NB4 (cell line): ENCODE data around the gene LRP11.

Experiments
- DNase-seq: peaks from one replicate; pipeline ENCODE4 v3.0.0; 2010; ENCODE audit warnings: low read depth
- H3K4me3 ChIP-seq: one replicate; pipeline ENCODE4 v1.5.1; 2011; ENCODE audit warnings: mild to moderate bottlenecking, low read depth, low read length, moderate library complexity
- MYC ChIP-seq: IDR thresholded peaks from 2 replicates; pipeline ENCODE4 v1.6.1; 2011; ENCODE audit warnings: low read depth, low read length
- POLR2A ChIP-seq: IDR thresholded peaks from 2 replicates; pipeline ENCODE4 v1.6.1; 2011; ENCODE audit warnings: mild to moderate bottlenecking; ENCODE audit not compliant: insufficient read length; ENCODE audit errors: extremely low read depth
- TF ChIP-seq, protein P1 (sequence below): IDR thresholded peaks from one replicate; pipeline ENCODE4 v1.5.1; 2012; ENCODE audit warnings: low read depth, low read length
- TF ChIP-seq, protein P2 (sequence below): IDR thresholded peaks from 2 replicates; pipeline ENCODE4 v1.6.1; 2011; ENCODE audit warnings: low read depth, low read length

The LRP11 gene

DNA sequence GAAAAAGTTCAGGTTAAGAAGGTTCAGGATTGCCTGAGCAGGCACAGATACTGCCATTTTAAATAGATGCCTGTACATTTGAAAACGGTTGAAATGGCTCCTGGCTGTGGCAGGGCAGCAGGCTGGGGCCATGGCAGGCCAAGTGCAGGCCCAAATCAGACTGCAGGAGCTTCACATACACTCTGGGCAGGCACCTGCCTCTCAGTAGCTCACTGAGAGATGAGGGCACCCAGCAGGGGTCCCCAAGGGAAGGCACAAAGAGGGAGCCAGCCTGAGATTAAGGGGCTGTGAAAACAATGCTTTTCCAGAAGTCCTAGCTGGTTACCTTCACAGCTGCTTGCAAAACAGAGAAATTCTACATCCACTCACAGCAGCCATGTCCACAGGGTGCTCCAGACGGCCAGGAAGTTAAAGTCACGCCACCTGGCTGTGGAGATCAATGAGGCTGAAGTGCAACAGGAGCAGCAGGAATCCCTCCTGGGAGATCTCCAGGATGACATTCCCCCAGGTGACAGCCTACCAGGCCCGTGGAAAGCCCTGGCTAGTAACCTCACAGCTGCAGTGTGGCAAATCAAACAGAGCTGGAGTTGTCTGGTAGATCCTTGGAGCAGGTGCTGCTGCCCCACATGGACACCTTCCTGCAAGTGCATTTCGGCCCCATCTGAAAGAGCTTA lies 39.9 kb upstream of the LRP11 start:
- DNase-seq = no peak
- no peak overlapping the region for H3K4me3 ChIP-seq
- no peak for TF ChIP-seq MYC
- TF ChIP-seq, protein P1, sequence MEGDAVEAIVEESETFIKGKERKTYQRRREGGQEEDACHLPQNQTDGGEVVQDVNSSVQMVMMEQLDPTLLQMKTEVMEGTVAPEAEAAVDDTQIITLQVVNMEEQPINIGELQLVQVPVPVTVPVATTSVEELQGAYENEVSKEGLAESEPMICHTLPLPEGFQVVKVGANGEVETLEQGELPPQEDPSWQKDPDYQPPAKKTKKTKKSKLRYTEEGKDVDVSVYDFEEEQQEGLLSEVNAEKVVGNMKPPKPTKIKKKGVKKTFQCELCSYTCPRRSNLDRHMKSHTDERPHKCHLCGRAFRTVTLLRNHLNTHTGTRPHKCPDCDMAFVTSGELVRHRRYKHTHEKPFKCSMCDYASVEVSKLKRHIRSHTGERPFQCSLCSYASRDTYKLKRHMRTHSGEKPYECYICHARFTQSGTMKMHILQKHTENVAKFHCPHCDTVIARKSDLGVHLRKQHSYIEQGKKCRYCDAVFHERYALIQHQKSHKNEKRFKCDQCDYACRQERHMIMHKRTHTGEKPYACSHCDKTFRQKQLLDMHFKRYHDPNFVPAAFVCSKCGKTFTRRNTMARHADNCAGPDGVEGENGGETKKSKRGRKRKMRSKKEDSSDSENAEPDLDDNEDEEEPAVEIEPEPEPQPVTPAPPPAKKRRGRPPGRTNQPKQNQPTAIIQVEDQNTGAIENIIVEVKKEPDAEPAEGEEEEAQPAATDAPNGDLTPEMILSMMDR = no peak
- TF ChIP-seq POLR2A = no peak
- TF ChIP-seq, protein P2, sequence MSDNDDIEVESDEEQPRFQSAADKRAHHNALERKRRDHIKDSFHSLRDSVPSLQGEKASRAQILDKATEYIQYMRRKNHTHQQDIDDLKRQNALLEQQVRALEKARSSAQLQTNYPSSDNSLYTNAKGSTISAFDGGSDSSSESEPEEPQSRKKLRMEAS = no peak

DNA sequence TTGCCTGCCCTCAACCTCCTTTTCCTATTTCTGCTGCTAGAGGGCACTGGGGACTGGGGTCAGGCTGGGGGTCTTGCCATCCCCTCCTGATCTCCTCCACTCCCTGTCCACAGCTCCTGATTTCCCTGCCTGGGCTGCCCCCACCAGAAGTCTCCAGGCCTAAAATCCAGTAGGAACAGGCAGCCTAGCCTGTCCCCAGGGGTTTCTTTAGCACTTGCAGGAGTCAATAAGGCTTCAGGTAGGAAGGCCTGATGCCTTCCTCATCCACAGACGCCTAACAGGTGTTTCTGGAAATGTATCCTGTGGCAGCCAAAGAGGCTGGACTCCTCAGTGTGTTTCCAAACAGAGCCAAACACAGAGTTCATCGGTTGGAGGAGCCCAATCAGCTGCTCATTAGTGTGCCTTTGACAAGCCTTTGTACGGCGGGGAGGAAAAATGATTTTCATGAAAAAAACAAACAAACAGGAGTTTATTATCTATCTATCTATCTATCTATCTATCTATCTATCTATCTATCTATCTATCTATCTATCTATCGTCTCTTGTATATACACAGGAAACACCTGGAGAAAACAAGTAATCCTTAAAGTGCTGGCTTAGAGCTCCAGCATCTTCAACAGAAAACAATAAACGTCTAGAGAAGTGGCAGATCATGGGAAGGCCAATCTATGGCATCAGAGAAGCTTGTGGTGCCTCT lies 37.4 kb upstream of the LRP11 start:
- TF ChIP-seq, protein P1 = no peak
- no peak for TF ChIP-seq POLR2A
- no peak for TF ChIP-seq MYC
- no peak overlapping the region for H3K4me3 ChIP-seq
- DNase-seq = no peak

DNA sequence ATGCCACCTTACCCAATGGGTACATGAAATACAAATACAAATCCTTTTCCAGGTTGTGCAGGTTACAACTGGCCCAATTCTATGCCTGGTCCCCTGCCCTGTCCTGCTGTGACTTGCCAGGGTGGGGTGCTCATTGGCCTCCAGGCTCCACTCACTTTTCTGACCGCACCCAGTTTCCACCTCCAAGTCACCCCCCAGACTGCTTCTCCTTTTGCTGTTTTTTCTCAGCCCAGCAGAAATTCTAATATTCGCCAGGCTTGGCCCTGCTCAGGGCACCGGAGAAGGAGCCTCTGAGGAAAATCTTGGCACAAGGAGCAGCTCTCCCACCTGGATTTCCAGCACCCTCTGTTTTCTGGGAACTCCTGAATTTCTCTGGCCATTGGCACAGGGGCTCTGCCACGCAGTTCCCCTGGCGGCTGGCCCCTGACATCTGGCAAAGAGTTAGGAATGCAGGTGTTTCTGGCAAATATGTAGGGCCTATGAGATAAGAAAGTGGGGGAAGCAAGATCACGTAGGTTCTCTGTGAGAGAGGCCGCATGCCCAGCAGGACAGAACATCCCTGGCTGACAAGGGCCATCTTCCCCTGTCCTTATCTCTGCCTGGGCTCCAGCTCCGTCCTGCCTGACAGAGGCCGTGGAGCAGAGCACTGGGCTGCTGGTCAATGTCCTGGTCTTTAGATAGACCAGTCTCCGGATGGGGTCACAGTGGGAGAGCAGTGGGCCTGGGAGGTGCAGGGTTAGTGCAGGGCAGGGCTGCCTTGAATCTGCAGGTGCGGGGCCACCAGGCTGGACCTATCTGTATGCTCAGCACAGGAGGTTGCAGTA lies 36.7 kb upstream of the LRP11 start:
- TF ChIP-seq POLR2A (no peak), MYC (no peak)
- TF ChIP-seq, protein P2 = no peak
- TF ChIP-seq, protein P1 = no peak
- no peak for DNase-seq
- no peak overlapping the region for H3K4me3 ChIP-seq

DNA sequence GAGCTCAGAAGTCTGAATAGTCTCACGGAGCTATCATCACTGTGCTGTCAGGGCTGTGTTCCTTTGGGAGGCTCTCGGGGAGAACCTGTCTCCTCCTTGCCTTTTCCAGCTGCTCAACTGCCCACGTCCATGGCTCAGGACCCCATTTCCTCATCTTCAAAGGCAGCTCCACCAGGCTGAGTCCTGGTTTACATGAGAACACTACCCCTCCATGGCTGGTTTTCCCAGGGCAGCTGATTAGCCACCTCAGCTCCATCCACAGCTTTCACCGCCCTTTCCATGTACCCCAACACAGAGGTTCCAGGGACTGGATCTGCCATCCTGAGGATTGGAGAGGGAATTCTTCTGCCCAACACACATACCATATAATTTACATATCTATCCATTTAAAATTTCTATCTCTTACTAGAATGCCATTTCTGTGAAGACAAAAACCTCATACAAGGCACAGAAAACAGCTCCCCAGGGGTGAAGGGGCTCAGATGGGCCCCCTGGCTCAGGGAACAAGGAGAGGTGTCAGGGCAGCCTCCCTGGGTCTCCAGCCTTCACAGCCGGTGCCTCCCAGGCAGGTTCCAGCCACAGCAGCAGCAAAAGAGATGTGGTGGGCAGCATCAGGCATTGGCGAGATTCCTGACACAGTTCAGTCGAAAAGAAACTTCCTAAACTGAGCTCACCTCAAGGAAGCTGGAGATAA lies 35.9 kb upstream of the LRP11 start:
- H3K4me3 ChIP-seq = no peak overlapping the region
- no peak for DNase-seq
- TF ChIP-seq, protein P2 = no peak
- TF ChIP-seq, protein P1 = no peak
- TF ChIP-seq POLR2A (no peak), MYC (no peak)

DNA sequence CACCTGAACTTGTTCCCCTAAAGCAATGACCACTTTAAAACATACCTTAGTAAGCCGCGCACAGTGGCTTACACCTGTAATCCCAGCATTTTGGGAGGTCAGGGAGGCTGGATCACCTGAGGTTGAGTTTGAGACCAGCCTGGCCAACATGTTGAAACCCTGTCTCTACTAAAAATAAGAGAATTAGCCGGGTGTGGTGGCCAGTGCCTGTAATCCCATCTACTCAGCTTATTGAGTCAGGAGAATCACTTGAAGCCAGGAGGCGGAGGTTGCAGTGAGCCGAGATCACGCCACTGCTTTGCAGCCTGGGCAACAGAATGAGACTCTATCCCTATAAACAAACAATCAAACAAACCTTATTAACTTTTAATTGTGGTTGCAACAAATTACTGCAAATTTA lies 35.3 kb upstream of the LRP11 start:
- H3K4me3 ChIP-seq = no peak overlapping the region
- DNase-seq = no peak
- TF ChIP-seq, protein P1 = no peak
- no peak for TF ChIP-seq POLR2A
- TF ChIP-seq, protein P2 = no peak
- TF ChIP-seq MYC = no peak
